HG03108 (cell line): ENCODE data around the gene HIRIP3.
A peak's percentile ranks its signal among the peaks of the same experiment; 100 is the strongest.

Experiments used
- ATAC-seq: cut with Tn5 transposase; IDR thresholded peaks from one replicate; pipeline ENCODE4 v1.9.1; 2021; ENCODE audit warnings: moderate library complexity; ENCODE audit not compliant: unreplicated experiment

Gene HIRIP3

GRCh38 chr16:29984137-29984763, 11.2 kb downstream of the HIRIP3 start:
- no peak for ATAC-seq

- ATAC-seq, result no peak
Measured at GRCh38 chr16:29983420-29984136, 11.8 kb downstream of the HIRIP3 start.

- ATAC-seq, result no peak
Measured at GRCh38 chr16:29982560-29983419, 12.6 kb downstream of the HIRIP3 start.

GRCh38 chr16:29978564-29979270, 16.7 kb downstream of the HIRIP3 start:
- ATAC-seq, result no peak

- no peak for ATAC-seq
Measured at GRCh38 chr16:29978081-29978480, 17.3 kb downstream of the HIRIP3 start.

GRCh38 chr16:29977063-29977825, 18.2 kb downstream of the HIRIP3 start:
- no peak for ATAC-seq

- ATAC-seq, result no peak
Measured at GRCh38 chr16:29975811-29976511, 19.5 kb downstream of the HIRIP3 start.

GRCh38 chr16:29975134-29975538, 20.3 kb downstream of the HIRIP3 start:
- ATAC-seq, result no peak

GRCh38 chr16:29974291-29975133, 20.9 kb downstream of the HIRIP3 start:
- ATAC-seq, result no peak

GRCh38 chr16:29973384-29974246, 21.8 kb downstream of the HIRIP3 start, which contains the start of gene TAOK2:
Gene TAOK2, plus strand, starts transcription at chr16:29973868. Its CDS starts 3,905 bp downstream, at chr16:29977773.
- ATAC-seq, result peak; percentile 94

GRCh38 chr16:29972992-29973383, 22.4 kb downstream of the HIRIP3 start:
- ATAC-seq, result no peak

GRCh38 chr16:29972500-29972899, 22.9 kb downstream of the HIRIP3 start:
- ATAC-seq, result no peak

GRCh38 chr16:29971304-29971703, 24.1 kb downstream of the HIRIP3 start:
- ATAC-seq, result no peak

- no peak for ATAC-seq
Measured at GRCh38 chr16:29968205-29968604, 27.2 kb downstream of the HIRIP3 start.

- no peak for ATAC-seq
Measured at GRCh38 chr16:29963021-29963743, 32.2 kb downstream of the HIRIP3 start.

GRCh38 chr16:29962344-29962994, 32.9 kb downstream of the HIRIP3 start:
- ATAC-seq, result no peak
